Fibroblast of pulmonary artery (primary cell): ENCODE data around the gene NAA30.
"Not testable (repeated sequence)": the region's sequence is repeated elsewhere in the genome, so short reads cannot be mapped to it uniquely, and the experiment has no call there.

ENCODE experiments used
- DNase-seq: peaks from one replicate; pipeline ENCODE4 v3.0.0-alpha.2; 2010; ENCODE audit warnings: low read depth
- H3K4me3 ChIP-seq: replicated peaks from 2 replicates; pipeline ENCODE4 v1.5.1; 2011; ENCODE audit warnings: low read depth, mild to moderate bottlenecking, control low read depth, low read length, moderate library complexity
- CTCF ChIP-seq: IDR thresholded peaks from 2 replicates; pipeline ENCODE4 v1.5.1; 2011; ENCODE audit warnings: mild to moderate bottlenecking, control low read depth, low read length, inconsistent platforms; ENCODE audit errors: missing control alignments

NAA30 gene

GRCh38 chr14:57362361-57362760 lies 28.0 kb upstream of the NAA30 start:
- TF ChIP-seq CTCF: no peak
- DNase-seq: peak; percentile 48
- H3K4me3 ChIP-seq: no peak overlapping the region

- no peak overlapping the region for H3K4me3 ChIP-seq
- TF ChIP-seq CTCF: no peak
- DNase-seq: no peak
These were observed 25.5 kb upstream of the NAA30 start for GRCh38 chr14:57364659-57365450.

- not testable (repeated sequence) for DNase-seq, H3K4me3 ChIP-seq
These were observed 20.2 kb upstream of the NAA30 start for GRCh38 chr14:57370187-57370586.

- no peak for TF ChIP-seq CTCF
- DNase-seq: no peak
- H3K4me3 ChIP-seq: no peak overlapping the region
These were observed 19.4 kb upstream of the NAA30 start for GRCh38 chr14:57371013-57371412.

- TF ChIP-seq CTCF: no peak
- no peak overlapping the region for H3K4me3 ChIP-seq
- no peak for DNase-seq
These were observed 15.2 kb upstream of the NAA30 start for GRCh38 chr14:57375156-57375555.

GRCh38 chr14:57378661-57379060 lies 11.7 kb upstream of the NAA30 start:
- H3K4me3 ChIP-seq: no peak overlapping the region
- peak; percentile 23 for TF ChIP-seq CTCF
- DNase-seq: peak; percentile 49

- DNase-seq: no peak
- no peak overlapping the region for H3K4me3 ChIP-seq
- TF ChIP-seq CTCF: no peak
These were observed 9.5 kb upstream of the NAA30 start for GRCh38 chr14:57380935-57381334.
